NCI-H446 treated with DMSO at 0.1 percent for 48 hours (cell line): ENCODE data around the gene SNAI3.

ENCODE experiments used
- DNase-seq: peaks from one replicate; lab custom pipeline; 2025; lab: John Stamatoyannopoulos, UW

Gene SNAI3

DNA sequence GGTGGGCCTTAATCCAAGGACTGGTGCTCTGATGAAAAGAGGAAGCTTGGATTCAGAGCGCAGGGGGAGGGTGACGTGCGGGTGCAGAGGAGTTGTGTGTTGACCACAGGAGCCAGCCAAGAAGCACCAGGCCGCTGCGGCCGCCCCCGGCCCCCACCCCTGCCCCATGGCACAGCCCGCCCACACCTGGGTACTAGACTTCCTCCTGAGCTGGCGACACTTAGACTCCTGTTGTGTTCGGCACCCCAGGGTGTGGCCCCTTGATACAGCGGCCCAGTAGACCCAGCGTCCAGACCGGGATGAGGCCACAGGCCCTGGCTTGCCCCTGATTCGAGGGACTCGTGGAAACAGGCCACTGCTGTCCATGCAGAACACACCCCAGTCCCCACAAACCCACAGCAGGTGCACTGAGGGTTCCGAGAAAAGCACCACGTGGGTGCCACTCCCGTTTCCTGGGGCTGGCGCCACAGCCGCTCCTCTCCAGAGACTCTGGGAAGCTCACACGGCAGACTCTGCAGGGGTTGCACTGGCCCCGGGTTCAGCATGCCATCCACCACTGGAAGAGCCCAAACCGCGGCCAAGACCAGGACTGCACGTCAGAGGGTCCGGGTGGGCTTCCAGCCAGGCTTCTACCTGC is 5.7 kb upstream of the SNAI3 start:
- DNase-seq: no peak

- DNase-seq: no peak
Measured at GRCh38 chr16:88691129-88691813, 5.0 kb upstream of the SNAI3 start.

GRCh38 chr16:88690341-88691128 is 4.2 kb upstream of the SNAI3 start:
- DNase-seq: no peak

DNA sequence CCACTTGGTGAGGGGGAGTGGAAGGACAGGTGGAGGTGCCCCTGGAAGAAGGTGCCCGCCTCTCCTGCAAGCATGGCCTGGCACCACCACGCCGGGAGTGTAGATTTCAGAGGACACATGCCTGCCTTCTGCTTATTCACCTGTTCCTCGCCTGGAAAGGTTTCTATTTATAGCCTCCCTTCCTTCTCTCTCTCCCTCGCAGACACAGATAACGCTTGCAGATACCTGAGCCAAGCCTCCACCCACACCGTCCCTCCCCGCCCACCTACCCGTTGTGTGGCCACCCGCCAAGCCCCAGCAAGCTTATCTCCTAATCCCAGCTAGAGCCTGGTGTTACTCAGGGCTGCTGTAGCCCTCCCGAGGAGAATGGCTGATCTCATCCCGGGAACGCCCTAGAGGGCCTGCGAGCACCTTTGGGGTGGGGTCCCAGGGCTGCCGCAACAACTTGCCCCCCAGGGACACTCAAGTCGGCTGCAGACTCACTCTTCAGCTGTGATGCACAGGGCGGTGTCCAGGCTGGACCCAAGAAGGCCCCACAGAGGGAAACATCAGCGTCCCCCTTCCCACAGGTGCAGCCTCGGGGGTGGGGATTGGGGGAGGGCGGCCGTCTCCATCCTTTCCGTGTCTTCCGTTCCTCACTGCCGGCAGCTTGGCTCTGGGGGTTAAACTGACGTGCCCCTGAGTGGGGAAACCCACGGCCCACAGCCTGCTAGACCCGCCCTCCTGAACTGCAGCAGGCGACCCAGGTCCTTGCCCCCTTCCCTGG is 1.9 kb upstream of the SNAI3 start:
- no peak for DNase-seq

GRCh38 chr16:88687676-88688012 is 1.3 kb upstream of the SNAI3 start:
- no peak for DNase-seq

- no peak for DNase-seq
Measured at GRCh38 chr16:88687254-88687576, 908 bp upstream of the SNAI3 start.

DNA sequence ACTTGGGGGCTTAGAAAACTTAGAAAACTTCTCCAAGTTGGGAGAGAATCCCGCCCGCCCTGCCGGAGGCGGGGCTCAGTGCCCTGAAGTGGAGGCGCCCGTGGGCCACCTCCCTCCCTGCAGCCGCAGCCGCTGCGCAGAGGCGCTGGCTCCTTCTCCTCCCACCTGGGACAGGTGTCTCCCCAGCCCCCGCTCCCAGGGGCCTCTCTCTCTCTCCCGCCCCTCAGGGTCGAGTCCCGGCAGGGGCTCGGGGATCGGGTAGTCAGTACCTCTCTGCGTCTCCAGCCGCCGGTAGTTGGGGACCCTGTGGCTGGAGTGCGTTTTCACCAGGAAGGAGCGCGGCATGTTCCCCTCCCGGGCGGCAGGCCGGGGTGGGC is 257 bp downstream of the SNAI3 start:
- no peak for DNase-seq

DNA sequence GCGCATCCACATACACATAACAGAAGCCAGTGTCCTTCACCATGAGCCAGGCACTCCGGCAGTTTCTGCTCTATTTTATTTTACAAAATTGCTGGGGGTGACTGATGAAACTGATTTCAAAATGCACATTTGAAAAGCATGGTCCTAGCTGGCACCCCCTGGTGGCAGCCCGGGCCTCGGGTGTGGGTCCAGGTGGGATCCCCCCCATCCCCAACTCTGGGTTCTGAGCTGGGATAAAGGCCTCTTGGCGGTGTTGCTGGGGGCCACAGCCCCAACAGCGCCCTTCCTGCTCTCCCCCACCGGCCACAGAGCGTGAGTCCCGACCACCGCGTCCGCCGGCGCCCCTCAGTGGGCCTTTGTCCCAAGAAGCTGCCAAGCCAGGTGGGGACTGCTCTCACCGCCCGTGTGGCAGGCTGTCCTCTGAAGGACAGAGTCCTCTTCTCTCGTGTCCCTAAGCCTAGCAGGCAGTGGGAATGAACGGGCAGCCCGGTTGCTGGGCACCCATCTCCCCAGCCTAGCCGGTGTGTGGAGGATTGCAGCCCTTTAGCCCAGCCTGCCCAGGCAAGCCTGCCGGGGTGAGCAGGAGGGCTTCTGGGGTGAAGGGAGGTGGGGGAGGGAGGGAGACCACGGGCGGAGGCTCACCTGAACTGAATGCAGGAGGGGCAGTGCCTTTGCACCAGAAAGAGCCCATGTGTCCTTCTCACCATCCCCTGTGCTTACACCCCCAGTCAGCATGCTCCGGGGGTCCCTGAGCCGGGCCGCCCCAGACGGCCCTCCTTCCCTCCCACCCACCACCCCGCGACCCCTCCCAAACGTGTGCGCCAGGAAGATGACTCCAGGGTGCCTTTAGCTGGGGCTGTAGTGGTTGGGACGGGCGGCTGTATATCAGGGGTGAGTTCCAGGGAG is 898 bp downstream of the SNAI3 start:
- no peak for DNase-seq

- no peak for DNase-seq
Measured at GRCh38 chr16:88684569-88685155, 1.6 kb downstream of the SNAI3 start.

- DNase-seq: no peak
Measured at GRCh38 chr16:88681709-88682451, 4.4 kb downstream of the SNAI3 start.

DNA sequence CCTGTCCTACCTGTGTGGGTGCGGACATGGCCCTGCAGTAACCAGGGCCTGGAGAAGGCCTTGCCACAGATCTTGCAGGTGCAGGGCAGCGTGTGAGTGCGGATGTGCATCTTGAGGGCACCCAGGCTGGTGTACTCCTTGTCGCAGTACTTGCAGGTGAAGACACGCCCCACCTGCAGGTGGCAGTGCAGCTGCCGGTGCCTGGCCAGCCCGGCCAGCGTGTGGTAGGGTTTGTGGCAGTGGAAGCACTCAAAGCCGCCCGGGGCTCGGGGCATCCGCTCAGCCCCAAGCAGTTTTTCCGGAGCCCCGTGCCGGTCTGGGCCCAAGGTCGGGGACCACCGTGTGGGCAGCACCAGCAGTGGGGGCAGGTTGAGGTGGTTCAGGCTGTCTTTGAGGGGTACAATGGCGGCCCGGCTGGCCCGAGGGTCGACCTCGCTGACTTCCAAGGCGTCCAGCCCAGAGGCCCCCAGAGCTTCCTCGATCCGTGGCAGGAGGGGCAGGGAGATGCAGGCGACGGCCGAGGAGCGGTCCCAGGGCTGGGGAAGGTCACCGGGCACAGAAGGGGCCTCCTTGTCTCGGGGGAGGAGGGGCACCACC is 5.1 kb downstream of the SNAI3 start:
- DNase-seq: no peak

GRCh38 chr16:88680554-88681083 is 5.7 kb downstream of the SNAI3 start:
- no peak for DNase-seq

GRCh38 chr16:88678224-88678979 is 7.9 kb downstream of the SNAI3 start:
- no peak for DNase-seq

- DNase-seq: no peak
Measured at GRCh38 chr16:88677721-88678120, 8.6 kb downstream of the SNAI3 start.

DNA sequence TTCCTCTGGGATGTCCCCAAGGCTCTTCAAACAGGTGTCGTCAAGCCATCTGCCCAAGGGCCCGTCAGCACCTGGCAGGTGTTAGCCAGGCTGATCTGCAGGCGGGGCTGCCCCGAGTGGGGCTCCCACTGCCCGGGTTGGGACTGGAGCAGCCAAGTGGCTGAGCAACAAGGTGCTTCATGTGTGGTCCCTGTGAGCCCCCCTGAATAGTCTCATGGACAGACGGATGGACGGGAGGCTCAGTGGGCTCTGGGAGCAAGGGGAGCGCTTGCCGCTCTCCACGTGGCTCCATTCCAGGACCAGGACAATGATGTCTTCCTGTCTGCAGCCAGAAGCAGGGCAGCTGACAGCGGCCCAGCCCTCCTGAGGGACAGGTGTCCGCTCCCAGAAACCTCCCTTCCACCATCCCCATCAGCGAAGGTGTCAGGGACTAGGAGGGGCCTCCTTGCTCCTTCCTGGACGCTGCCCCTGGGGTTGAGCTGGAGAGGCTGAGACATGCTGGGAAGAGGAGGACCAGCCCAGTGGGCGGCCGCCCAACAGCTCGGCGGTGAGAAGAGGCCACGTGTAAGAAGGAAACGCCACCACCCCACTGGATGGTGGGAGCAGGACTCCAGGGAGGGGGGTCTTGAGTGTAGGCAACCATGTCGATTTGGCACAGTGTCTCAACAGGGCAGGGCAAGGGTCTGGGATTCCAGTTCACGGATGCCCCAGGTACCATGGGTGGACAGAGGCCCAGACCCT is 9.6 kb downstream of the SNAI3 start:
- DNase-seq: no peak

GRCh38 chr16:88673716-88674379 is 12.5 kb downstream of the SNAI3 start:
- DNase-seq: no peak

GRCh38 chr16:88672776-88673175 is 13.5 kb downstream of the SNAI3 start:
- DNase-seq: no peak

- no peak for DNase-seq
Measured at GRCh38 chr16:88671806-88672205, 14.5 kb downstream of the SNAI3 start.
